ENCODE measurements around the gene LMF1.

Gene LMF1

GRCh38 chr16:872436-873242 lies 98.1 kb downstream of the LMF1 start:
- TF ChIP-seq CTCF (IDR thresholded peaks at IDR 0.05; ENCODE audit: low read depth, low read length) (no peak), MAX (IDR thresholded peaks at IDR 0.05; ENCODE audit: low read depth, low read length) (no peak), MYC (IDR thresholded peaks at IDR 0.05; ENCODE audit: low read depth, low read length) (no peak), POLR2A (IDR thresholded peaks at IDR 0.05; ENCODE audit: extremely low read depth, insufficient read length) (no peak)

GRCh38 chr16:871562-872345 lies 99.0 kb downstream of the LMF1 start:
- no peak overlapping the region for H3K4me3 ChIP-seq (ENCODE audit: low read depth, low read length)
- TF ChIP-seq POLR2A (IDR thresholded peaks at IDR 0.05; ENCODE audit: extremely low read depth, insufficient read length) (no peak), MYC (IDR thresholded peaks at IDR 0.05; ENCODE audit: low read depth, low read length) (no peak), MAX (IDR thresholded peaks at IDR 0.05; ENCODE audit: low read depth, low read length) (no peak), CTCF (IDR thresholded peaks at IDR 0.05; ENCODE audit: low read depth, low read length) (no peak)
- no peak for DNase-seq (ENCODE audit: low read depth)

More at GRCh38 chr16:872436-873242, 98.1 kb downstream of the LMF1 start:
- H3K4me3 ChIP-seq (ENCODE audit: low read depth, low read length), result no peak overlapping the region
- no peak for DNase-seq (ENCODE audit: low read depth)

- TF ChIP-seq MYC (IDR thresholded peaks at IDR 0.05; ENCODE audit: low read depth, low read length), result no peak
- no peak for TF ChIP-seq MAX (IDR thresholded peaks at IDR 0.05; ENCODE audit: low read depth, low read length)
- TF ChIP-seq POLR2A (IDR thresholded peaks at IDR 0.05; ENCODE audit: extremely low read depth, insufficient read length), result no peak
- no peak for TF ChIP-seq CTCF (IDR thresholded peaks at IDR 0.05; ENCODE audit: low read depth, low read length)
- no peak overlapping the region for H3K4me3 ChIP-seq (ENCODE audit: low read depth, low read length)
- DNase-seq (ENCODE audit: low read depth), result no peak
These were observed 99.8 kb downstream of the LMF1 start for GRCh38 chr16:870856-871561.

GRCh38 chr16:869823-870641 lies 100.8 kb downstream of the LMF1 start:
- H3K4me3 ChIP-seq (ENCODE audit: low read depth, low read length), result no peak overlapping the region
- TF ChIP-seq CTCF (IDR thresholded peaks at IDR 0.05; ENCODE audit: low read depth, low read length), result no peak
- TF ChIP-seq MYC (IDR thresholded peaks at IDR 0.05; ENCODE audit: low read depth, low read length), result no peak
- no peak for TF ChIP-seq MAX (IDR thresholded peaks at IDR 0.05; ENCODE audit: low read depth, low read length)
- TF ChIP-seq POLR2A (IDR thresholded peaks at IDR 0.05; ENCODE audit: extremely low read depth, insufficient read length), result no peak
- DNase-seq (ENCODE audit: low read depth), result no peak
